K562 (cell line): ENCODE results near the gene RSPH1. TPM values are rescaled to one million over a fixed set of nuclear protein-coding genes. Genes with fewer than 3 reads are reported as not detected.

Experiments
- BMI1 ChIP-seq: fragments of 150-350 bp; IDR thresholded peaks from 2 replicates; pipeline ENCODE4 v1.6.1; 2014; ENCODE audit warnings: low read length
- CXXC5 ChIP-seq: fragments of 250-450 bp; sonication (Bioruptor Pico); IDR thresholded peaks from 2 replicates; pipeline ENCODE4 v1.8.0; 2022; ENCODE audit warnings: inconsistent platforms, mild to moderate bottlenecking, moderate library complexity
- ELF2 ChIP-seq: fragments of 250-450 bp; sonication (Bioruptor Pico); IDR thresholded peaks from 2 replicates; pipeline ENCODE4 v1.5.0; 2021; ENCODE audit warnings: mild to moderate bottlenecking
- FOXP1 ChIP-seq: sonication (generic); formaldehyde crosslinking; IDR thresholded peaks from 2 replicates; pipeline ENCODE4 v1.8.0; 2022; ENCODE audit warnings: mild to moderate bottlenecking, missing genetic modification reagents
- GTF2E2 ChIP-seq: fragments of 200-800 bp; sonication (Bioruptor generic); IDR thresholded peaks from 2 replicates; pipeline ENCODE4 v1.6.1; 2016; ENCODE audit warnings: missing genetic modification characterization, missing compliant biosample characterization
- NR4A1 ChIP-seq, 2 experiments: fragments of 250-450 bp in 1 of 2; fragments of 450-650 bp in 1 of 2; sonication (Bioruptor Pico) in 1 of 2; IDR thresholded peaks; 2 replicates each; pipeline versions ENCODE4 v1.4.0 to v1.6.1; 2016 to 2020; ENCODE audit warnings: mild to moderate bottlenecking in 2 of 2, missing compliant biosample characterization in 1 of 2, missing genetic modification characterization in 1 of 2, moderate library complexity in 1 of 2
- PML ChIP-seq: IDR thresholded peaks from 2 replicates; pipeline ENCODE4 v1.6.1; 2012; ENCODE audit warnings: low read length, inconsistent platforms
- POLR2G ChIP-seq: fragments of 200-400 bp; formaldehyde crosslinking; IDR thresholded peaks from 2 replicates; pipeline ENCODE4 v1.6.1; 2017; ENCODE audit warnings: low read depth, mild to moderate bottlenecking, antibody characterized with exemption, low read length, moderate library complexity
- POLR3A ChIP-seq: IDR thresholded peaks from 2 replicates; pipeline ENCODE4 v1.6.1; 2011; ENCODE audit warnings: borderline replicate concordance, mild to moderate bottlenecking, moderate library complexity; ENCODE audit not compliant: insufficient read length, insufficient read depth; ENCODE audit errors: extremely low read depth
- PTTG1 ChIP-seq: fragments of 450-650 bp; IDR thresholded peaks from 2 replicates; pipeline ENCODE4 v1.6.1; 2016; ENCODE audit warnings: low read depth, mild to moderate bottlenecking, missing genetic modification characterization, missing compliant biosample characterization
- RAD21 ChIP-seq, 2 experiments: fragments of 250-450 bp in 1 of 2; fragments of 450-650 bp in 1 of 2; sonication (Bioruptor Pico) in 1 of 2; formaldehyde crosslinking in 1 of 2; IDR thresholded peaks in 1 of 2; conservative IDR thresholded peaks in 1 of 2; 2 replicates each; pipeline versions ENCODE4 v1.4.0 to v1.8.0; 2020 to 2022; ENCODE audit warnings: mild to moderate bottlenecking in 2 of 2, moderate library complexity in 1 of 2
- RB1 ChIP-seq: fragments of 450-650 bp; IDR thresholded peaks from 2 replicates; pipeline ENCODE4 v1.6.1; 2017; ENCODE audit warnings: low read depth, mild to moderate bottlenecking
- SMAD2 ChIP-seq: fragments of 150-350 bp; IDR thresholded peaks from 2 replicates; pipeline ENCODE4 v1.6.1; 2014; ENCODE audit warnings: low read depth, mild to moderate bottlenecking, low read length
- SRSF1 ChIP-seq: fragments of 200-400 bp; formaldehyde crosslinking; IDR thresholded peaks from 2 replicates; pipeline ENCODE4 v1.6.1; 2017; ENCODE audit warnings: mild to moderate bottlenecking, low read depth, low read length, moderate library complexity
- TBL1XR1 ChIP-seq, 2 experiments: IDR thresholded peaks; 2 replicates each; pipeline ENCODE4 v1.6.1; 2012; ENCODE audit warnings: improper control_type of control experiment in 2 of 2, low read length in 2 of 2, mild to moderate bottlenecking in 1 of 2
- ZBED1 ChIP-seq: IDR thresholded peaks from 2 replicates; pipeline ENCODE4 v1.6.1; 2014
- ZFP1 ChIP-seq: fragments of 450-650 bp; formaldehyde crosslinking; IDR thresholded peaks from 2 replicates; pipeline ENCODE4 v1.4.0; 2020; ENCODE audit warnings: mild to moderate bottlenecking, mixed read lengths
- ZNF316 ChIP-seq: fragments of 450-650 bp; IDR thresholded peaks from 2 replicates; pipeline ENCODE4 v1.6.1; 2016
- ZNF717 ChIP-seq: fragments of 250-450 bp; sonication (Bioruptor Pico); IDR thresholded peaks from 2 replicates; pipeline ENCODE4 v1.5.0; 2021
- polyA plus RNA-seq, 8 experiments: library from polyadenylated mRNA; depleted of rRNA in 4 of 8; stranded (reverse) in 5 of 8; unstranded in 3 of 8; fragments of >200 nt; fragmentation: Nextera tagmentation in 2 of 8; fragmentation: Illumina TruSeq in 1 of 8; extraction: Ambion mirVana in 2 of 8; extraction: Trizol in 1 of 8; gene quantifications; 2 replicates each; pipeline versions ENCODE4 v1.2.1 to v1.2.3, GENCODE V29; 2011 to 2014; ENCODE audit warnings: inconsistent platforms in 1 of 8, missing spikeins in 1 of 8
- total RNA-seq, 7 experiments: library from RNA; depleted of rRNA in 6 of 7; stranded (reverse); fragments of >200 nt in 6 of 7; fragmentation: Illumina TruSeq in 2 of 7; extraction: Trizol in 2 of 7; gene quantifications; 2 replicates each; pipeline versions ENCODE4 v1.2.1 to v1.2.3, GENCODE V29; 2011 to 2021; ENCODE audit warnings: low replicate concordance in 1 of 7
- TF ChIP-seq, protein P1 (sequence below): sonication (generic); formaldehyde crosslinking; IDR thresholded peaks from 2 replicates; pipeline ENCODE4 v1.8.0; 2022; ENCODE audit warnings: mild to moderate bottlenecking, missing genetic modification reagents
- TF ChIP-seq, protein P2 (sequence below): fragments of 450-650 bp; conservative IDR thresholded peaks from 2 replicates; pipeline ENCODE4 v1.6.1; 2016; ENCODE audit warnings: missing genetic modification characterization, low read depth, mild to moderate bottlenecking, control low read depth, missing compliant biosample characterization

RSPH1 gene
- total and polyA plus RNA-seq, 9 of the 15 experiments (the other 6 are each of a cell fraction or from before 2014, with no cell fraction given) = 0.17 TPM; not detected in 8

DNA sequence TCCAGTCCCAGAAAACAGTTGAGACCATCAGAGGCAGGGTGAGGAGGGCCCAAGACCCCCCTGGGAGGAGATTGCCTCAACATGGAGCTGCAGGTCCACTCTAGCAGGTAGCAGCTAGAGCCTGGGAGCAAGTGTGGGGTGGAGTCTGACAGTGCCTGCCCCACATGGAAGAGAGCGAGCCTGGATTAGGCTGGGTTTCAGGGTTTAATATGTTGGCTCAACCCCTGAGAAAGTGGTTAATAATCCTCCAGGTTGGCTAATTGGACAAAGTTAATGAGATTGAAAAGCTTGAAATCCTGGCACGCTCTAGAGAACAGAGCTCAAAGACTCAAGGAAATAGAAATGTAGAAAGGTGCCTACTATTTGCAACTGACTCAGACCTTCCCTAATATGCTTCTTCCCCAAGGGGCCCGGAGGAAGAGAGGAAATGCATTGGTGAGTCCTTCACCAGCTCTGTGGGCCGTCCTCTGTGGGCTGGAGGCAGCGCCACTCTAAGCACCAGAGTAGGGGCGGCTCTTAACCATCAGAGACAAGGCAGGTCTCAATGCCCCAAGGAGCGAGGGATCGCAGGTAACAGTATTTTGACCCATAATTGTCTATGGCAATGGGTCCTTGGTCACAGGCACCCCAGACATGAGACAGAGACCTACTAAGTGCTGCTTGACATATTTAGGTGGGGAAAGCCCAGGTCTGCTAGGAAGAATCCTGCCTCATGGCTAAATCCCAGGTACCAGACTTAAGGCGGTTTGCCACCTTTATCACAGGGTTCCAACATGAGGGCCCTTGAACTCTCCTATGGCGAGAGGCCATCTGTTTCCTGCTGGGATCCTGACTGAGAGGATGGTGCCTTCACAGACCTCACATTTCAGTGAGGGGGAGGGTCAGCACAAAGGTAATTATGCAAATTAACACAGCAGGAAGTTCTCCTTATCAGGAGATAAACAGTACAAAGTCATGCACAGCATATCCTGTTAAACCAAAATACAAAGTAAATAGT, 33.8 kb downstream of the RSPH1 start (continued):
- no peak for TF ChIP-seq RAD21 (CRISPR knock-in tag; conservative IDR thresholded peaks at IDR 0.05 in 1 of 2, IDR thresholded peaks at IDR 0.05 in 1 of 2)
- no peak for TF ChIP-seq ELF2 (CRISPR knock-in tag)
- TF ChIP-seq, protein P1, sequence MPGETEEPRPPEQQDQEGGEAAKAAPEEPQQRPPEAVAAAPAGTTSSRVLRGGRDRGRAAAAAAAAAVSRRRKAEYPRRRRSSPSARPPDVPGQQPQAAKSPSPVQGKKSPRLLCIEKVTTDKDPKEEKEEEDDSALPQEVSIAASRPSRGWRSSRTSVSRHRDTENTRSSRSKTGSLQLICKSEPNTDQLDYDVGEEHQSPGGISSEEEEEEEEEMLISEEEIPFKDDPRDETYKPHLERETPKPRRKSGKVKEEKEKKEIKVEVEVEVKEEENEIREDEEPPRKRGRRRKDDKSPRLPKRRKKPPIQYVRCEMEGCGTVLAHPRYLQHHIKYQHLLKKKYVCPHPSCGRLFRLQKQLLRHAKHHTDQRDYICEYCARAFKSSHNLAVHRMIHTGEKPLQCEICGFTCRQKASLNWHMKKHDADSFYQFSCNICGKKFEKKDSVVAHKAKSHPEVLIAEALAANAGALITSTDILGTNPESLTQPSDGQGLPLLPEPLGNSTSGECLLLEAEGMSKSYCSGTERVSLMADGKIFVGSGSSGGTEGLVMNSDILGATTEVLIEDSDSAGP (CRISPR knock-in tag) = 0 out of 2 replicates have a peak, but pooled peaks have one; percentile 43
- TF ChIP-seq TBL1XR1 (IDR thresholded peaks at IDR 0.05; ENCODE audit: low read length in 2 of 2) = no peak
- TF ChIP-seq POLR3A = no peak
- TF ChIP-seq ZNF717 (CRISPR knock-in tag) = no peak
- no peak for TF ChIP-seq ZFP1 (CRISPR knock-in tag)
- no peak for TF ChIP-seq FOXP1 (CRISPR knock-in tag)
- TF ChIP-seq CXXC5 (CRISPR knock-in tag) = no peak
- no peak for TF ChIP-seq BMI1
- no peak for TF ChIP-seq PTTG1 (tag)
- TF ChIP-seq RB1 = no peak
- no peak for TF ChIP-seq ZNF316
- TF ChIP-seq SRSF1 = no peak
- TF ChIP-seq GTF2E2 = 0 out of 2 replicates have a peak, but pooled peaks have one; percentile 38
- TF ChIP-seq, protein P2, sequence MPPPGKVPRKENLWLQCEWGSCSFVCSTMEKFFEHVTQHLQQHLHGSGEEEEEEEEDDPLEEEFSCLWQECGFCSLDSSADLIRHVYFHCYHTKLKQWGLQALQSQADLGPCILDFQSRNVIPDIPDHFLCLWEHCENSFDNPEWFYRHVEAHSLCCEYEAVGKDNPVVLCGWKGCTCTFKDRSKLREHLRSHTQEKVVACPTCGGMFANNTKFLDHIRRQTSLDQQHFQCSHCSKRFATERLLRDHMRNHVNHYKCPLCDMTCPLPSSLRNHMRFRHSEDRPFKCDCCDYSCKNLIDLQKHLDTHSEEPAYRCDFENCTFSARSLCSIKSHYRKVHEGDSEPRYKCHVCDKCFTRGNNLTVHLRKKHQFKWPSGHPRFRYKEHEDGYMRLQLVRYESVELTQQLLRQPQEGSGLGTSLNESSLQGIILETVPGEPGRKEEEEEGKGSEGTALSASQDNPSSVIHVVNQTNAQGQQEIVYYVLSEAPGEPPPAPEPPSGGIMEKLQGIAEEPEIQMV (tag) = no peak
- TF ChIP-seq NR4A1 (CRISPR knock-in tag; IDR thresholded peaks at IDR 0.05) = no peak
- TF ChIP-seq NR4A1 (tag; IDR thresholded peaks at IDR 0.05) = no peak
- TF ChIP-seq SMAD2 = no peak
- TF ChIP-seq PML = peak; percentile 43; the same call in 1 of the 2 replicates
- TF ChIP-seq ZBED1 = no peak
- TF ChIP-seq POLR2G = no peak
